NCI-H774 (cell line): ENCODE data around the gene BMP8A.

Source experiments
- DNase-seq: peaks from one replicate; lab custom pipeline; 2025; lab: John Stamatoyannopoulos, UW

BMP8A gene

DNA sequence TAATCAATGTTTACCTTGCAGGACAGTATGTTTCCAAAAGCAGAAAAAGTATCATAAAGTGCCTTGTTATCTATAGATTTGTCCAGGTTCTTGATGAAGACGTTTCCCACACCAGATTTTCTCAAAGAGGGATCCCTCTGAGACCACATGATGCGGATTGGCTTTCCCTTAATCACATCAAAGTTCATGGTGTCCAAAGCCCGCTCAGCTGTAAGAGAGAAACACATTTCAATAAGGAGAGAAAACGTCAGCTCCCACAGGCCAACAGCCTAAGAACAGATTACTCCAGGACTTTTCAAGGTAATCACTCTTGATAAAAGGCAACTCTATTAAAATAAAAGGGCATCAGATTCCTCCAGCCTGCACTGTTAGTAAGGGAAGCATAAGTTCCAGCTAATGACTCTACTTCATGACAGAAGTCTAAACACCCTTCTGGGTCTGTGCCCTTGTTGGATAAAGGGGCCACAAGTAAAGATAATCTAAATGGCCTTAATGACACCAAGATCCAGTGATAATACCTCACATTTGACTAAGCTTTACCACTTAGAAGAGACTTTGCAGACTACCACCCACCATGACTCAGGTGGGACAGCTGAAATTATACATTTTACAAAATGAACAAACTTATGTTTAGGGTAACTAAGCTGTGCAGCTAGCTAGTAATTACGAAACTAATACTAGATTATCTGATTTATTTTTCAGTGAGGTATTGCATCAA, 81.1 kb downstream of the BMP8A start:
- no peak for DNase-seq

DNA sequence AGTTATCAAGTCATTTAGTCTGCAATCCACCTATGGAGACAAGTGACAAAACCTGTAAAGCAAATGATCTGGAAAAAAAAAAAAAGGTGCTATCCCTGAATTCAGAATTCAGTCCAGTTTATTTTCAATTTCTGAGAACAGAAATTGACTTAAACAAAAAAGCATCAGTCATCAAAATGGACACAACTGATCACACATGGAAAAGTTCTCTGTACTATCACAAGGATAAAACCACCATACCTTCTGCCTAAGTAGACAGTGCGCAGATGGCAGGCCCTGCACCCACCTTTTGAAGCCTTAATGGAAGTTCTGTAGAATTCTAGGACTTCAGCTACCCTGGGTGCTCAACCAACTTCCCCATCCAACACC, 81.6 kb downstream of the BMP8A start:
- no peak for DNase-seq

DNA sequence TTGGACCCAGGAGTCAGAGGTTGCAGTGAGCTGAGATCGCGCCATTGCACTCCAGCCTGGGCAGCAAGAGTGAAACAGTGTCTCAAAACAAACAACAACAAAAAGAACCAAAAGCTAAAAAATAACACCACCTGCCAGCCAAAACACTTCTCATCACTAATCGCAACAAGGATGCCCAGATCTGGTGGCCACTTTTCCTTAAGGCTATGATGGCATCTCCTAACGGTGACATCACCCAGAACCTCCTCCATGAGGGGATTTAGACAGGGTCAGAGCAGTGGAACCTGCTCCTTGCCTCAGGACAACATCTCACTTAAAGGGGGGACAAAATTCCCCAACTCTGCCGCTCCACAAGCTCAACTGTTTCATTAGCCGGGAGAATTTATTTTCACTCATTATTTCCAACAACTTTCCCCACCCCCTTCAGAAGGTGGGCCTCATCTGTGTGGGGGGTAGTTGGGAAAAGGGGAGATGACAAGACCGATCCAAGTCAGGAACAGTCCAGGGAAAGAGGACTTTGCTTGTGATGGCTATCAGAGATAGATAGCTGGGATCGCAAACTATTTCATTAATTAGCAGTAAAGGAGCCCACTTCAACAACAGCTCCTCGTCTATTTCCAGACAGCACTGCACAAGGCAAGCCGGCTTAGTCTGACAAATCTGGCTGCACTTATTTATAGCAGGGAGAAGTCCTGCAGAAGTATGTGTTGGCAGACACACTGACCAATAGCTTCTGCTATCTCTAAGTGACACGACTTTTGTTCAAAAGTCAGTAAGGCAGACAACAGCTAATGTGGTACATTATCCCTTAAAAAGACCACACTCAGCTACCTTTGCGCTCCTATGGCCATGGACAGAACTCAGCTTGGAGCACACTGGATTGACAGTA, 82.5 kb downstream of the BMP8A start:
- DNase-seq = no peak

DNA sequence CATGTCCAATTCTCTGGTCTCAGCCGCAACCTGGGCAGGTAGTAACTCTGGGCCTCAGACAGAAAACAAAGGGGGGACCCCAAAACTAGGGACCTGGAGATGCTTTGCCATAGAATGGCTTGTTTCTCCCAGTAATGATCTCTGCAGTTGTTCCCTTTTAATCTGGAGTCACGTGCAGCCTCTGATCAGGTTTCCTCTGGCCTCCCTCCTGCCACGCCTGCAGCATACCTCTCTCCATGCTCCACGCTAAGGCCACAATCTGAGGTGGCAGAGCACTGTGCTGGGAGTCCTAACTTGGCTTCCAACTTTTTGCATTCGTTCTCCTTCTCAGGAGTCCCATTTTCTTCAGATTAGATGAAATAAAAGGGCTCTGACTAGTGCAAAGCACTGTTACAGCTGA, 83.2 kb downstream of the BMP8A start:
- DNase-seq = no peak
